GM18519 (cell line): ENCODE data around the gene TMEM245.

Source experiments
- ATAC-seq: cut with Tn5 transposase; IDR thresholded peaks from one replicate; pipeline ENCODE4 v1.9.1; 2021; ENCODE audit warnings: mild to moderate bottlenecking, moderate library complexity; ENCODE audit not compliant: unreplicated experiment, low FRiP score

The TMEM245 gene

DNA sequence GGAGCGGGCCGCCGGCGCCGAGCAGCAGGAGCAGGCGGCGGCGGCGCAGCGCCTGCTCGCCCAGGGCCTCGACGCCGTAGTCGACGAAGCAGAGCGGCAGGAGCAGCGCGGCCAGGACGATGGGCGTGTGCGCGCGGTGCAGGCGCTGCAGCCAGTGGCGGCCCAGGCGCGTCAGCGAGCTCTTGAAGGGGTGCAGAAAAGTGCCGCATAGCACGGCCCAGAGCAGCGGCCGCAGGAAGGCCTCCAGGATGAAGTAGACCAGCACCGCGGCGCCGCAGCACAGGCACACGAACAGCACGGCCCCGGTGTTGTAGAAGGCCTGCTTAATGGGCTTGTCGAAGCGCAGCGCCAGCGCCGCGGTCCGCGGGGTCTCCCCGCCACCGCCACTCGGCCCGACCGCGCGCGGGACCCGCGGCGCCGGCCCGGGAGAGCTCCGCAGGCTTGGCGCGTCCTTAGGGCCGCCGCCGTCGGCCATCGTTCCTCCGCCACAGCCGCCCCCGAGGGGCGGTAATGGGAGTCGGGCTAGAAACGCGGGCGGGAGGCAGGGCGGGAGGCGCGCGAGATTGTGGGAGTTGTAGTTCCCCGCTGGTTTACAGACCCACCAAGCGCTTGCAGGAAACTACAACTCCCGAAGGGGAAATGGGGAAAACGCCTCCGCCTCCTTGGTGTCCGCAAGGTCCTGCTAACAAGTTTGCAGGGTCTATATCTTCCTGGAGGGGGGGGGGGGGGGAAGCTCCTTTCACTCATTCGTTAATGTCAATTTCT is at the start of gene TMEM245:
TMEM245 (minus strand) TSS at position 509 of the 765 bp plus-strand sequence; CDS start at position 475, 34 bp downstream.
- peak; percentile 85 for ATAC-seq

DNA sequence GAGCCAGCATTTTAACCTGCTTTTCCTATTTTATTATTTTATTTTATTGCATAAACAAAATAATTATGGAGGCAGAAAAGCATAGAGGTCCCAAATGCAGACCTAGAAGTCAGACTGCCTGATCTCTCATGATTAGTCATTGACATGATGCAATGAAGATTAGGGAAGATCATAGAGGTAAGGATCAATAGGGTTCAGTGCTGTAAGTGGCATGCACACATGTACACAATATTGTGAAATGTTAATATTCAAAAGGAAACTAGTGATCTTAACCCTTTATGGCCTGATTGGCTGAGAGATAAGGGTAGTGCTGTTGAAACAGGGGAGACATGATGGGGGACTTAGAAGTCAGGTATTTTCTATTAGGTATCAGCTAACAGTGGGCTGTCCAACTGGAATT is 48.4 kb upstream of the TMEM245 start:
- ATAC-seq = no peak

DNA sequence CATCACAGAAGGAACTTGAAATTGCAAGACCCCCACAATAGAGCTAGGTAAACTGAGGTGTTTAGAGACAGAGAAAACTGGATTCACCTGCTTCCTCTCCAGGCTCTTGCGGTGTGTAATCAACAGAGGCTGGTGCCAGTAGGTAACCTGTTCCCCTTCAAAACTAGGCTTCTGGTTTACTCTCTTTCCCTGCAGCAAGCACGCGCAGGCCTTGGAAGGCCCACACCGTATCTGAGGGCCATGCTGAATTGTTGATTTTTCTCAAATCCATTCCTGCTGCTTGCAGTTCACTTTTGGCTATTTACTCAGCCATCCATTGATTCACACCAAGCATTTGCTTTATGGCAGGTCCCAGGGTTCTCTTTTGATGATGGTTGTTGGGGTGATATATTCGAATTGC is 48.0 kb upstream of the TMEM245 start:
- ATAC-seq = no peak

DNA sequence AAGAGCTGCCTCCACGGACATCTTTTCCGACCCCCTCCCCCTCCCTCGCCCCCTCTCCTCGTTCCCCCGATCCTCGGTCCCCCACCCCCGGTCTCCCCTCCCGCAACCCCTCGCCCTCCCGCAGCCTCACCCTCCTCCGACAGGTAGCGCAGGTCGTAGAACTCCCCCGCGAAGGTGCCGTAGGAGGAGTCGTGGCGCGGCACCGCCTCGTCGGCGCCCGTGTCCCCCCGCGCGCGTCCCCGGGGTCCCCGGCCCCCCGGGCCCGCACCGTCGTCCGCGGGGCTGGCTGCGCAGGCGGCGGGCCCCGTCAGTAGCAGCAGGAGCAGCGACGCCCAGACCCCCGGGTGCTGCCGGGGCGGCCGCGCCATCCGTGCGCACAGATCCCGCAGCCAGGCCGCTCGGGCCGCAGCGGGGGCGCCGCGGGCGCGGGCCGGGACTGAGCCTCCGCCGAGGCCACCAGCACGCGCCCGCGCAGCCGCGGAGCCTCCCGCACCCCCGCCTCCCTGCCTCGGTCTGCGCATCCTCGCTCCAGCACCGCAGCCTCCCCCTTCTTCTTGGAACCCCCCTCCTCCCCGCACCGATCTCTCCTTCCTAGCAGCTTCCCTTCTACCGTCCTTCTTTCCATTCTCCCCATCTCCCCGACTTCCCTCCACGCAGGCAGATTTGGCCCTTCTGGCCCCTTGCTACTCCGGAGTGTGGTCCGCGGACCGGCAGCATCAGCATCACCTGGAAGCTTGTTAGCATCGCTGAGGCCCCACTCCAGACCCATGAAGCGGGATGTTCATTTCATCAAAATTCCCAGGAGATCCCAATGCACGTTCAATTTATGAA is 47.2 kb upstream of the TMEM245 start, which contains the start of gene FRRS1L:
FRRS1L (minus strand) TSS at position 479 of the 831 bp plus-strand sequence; CDS start at position 368, 111 bp downstream.
- no peak for ATAC-seq

DNA sequence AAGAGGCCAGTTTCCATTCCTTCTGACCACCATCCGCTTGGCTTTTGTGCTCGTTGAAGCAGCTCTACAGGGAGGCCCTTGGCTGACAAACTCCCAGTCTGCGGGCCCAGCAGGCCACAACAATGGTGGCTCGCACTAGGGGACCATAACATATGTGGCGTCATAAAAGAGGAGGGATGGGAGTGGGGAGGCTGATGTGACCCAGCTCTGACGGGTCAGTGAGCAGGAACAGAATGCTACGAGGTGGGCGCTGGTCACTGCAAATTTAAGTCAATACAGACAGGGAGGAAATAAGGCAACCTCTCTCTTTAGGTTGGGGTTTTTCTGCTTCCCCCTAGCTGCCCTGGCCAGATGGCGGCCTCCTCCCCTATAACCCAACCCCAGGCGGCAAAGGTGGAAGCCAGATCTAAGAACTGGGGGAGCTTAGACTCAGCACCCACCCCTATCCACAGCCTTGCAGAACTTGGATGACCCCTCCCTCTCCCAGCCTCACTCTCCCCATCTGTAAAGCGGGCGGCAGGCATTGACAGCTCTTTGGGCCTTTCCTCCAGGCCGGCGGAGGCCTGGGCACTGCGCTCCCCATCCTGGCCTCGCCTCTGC is 46.5 kb upstream of the TMEM245 start:
- no peak for ATAC-seq

DNA sequence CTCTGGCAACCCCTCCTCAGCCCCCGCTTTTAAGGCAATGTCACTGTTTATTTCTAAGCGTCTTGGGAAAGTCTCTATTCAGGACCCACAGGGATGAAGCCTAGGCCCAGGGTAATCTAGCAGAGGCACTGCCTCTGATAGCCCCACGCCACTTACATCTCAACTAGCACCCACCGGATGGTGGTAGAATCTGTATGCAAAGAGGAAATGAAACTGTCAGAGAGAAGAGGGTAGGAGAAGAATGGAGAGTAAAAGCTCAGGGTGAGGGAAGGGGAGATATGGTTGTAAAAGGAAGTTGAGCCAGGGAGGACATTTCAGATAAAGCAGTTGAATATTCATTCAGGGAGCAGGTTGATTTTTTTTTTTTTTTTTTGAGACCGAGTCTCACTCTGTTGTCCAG is 44.3 kb upstream of the TMEM245 start:
- peak; percentile 94 for ATAC-seq

DNA sequence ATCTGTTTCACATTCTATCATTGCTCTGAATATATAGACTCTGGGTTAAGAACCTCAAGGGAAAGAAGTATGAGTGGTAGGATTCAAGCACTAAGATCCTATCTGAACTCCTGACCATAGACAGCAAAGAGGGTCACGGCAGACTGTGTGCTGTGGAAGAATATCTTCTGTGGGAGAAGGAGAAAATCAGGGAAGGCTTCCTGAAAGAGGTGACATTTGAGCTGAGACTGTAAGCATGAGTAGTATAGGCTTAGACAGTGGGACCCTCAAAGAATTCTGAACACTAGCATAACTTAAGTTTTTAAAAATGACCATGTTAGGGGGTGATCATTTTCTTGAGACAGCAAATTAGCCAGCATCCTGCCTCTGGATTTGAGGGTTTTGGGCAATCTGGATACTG is 43.4 kb upstream of the TMEM245 start:
- ATAC-seq = no peak

DNA sequence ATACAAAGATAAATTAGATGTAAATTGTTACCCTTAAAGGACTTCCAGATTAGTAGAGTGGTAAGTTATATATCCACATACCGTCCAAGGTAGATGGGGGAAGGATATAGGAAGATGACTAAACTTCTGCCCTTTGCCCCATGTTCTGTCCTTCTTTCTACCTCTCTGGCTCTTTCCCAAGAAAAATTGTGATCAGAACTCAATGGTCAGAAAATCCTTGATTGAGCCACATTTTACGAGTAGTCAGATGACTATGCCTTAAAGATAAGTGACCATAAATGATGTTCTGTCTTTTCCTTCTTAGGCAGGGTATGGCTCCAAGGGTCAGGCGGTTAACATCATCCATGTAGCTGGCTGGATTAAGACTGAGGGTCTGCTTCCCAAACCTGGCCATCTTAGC is 42.9 kb upstream of the TMEM245 start:
- no peak for ATAC-seq

DNA sequence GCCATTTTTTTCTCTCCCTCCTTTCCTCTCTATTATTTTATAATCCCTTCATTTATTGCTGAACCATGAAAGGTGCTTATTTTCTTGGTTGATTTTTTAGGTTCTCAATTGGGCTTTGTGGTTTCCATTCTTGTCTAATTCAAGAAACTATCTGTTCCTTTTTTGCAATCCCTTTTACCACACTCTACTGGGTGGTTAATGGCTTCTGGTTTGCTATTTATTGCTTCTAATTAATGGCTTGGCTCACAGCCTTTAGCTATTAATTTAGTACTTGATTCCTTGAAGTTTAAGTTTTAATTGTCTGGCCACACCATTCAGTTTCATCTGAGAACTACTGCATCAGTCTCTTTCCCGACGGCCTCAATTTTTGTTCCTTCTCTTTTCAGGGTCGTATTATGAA is 41.7 kb upstream of the TMEM245 start:
- ATAC-seq = no peak

DNA sequence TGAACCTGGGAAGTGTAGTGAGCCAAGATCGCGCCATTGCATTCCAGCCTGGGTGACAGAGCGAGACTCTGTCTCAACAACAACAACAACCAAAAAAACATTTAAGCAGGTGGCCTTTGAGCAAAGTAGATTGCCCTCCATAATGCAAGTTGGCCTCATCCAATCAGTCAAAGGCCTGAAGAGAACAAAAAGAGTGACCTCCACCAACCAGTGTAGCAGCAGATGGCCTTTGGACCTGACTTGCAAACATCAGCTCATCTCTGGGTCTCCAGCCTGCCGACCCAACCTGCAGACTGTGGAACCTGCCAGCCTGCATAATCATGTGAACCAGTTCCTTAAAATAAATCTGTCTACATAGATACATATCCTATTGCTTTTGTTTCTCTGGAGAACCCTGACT is 39.8 kb upstream of the TMEM245 start:
- no peak for ATAC-seq

DNA sequence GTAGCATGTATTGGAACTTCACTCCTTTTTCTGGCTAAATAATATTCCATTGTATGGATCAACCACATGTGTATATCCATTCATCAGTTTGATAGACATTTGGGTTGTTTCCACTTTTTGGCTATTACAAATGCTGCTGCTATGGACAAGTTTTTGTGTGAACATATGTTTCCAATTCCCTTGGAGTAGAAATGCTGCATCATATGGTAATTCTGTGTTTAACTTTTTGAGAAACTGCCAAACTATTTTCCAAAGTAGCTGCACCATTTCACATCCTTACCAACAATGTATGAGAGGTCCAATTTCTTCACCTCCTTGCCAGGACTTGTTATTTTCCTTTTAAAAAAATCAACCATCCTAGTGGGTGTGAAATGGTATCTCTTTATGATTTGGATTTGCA is 38.9 kb upstream of the TMEM245 start:
- no peak for ATAC-seq

DNA sequence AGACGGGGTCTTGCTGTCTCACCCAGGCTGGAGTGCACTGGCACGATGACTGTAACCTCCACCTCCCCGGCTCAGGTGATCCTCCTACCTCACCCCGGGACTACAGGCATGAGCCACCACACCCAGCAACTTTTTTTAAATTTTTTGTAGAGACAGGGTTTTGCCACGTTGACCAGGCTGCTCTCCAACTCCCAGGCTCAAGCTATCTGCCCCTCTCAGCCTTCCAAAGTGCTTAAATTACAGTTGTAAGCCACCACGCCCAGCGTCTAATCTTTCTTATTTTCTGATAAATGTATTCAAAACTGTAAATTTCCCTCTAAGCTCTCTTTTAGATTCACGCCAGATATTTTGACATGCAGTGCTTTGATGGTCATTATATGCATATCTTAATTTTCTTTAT is 37.0 kb upstream of the TMEM245 start:
- ATAC-seq = no peak

DNA sequence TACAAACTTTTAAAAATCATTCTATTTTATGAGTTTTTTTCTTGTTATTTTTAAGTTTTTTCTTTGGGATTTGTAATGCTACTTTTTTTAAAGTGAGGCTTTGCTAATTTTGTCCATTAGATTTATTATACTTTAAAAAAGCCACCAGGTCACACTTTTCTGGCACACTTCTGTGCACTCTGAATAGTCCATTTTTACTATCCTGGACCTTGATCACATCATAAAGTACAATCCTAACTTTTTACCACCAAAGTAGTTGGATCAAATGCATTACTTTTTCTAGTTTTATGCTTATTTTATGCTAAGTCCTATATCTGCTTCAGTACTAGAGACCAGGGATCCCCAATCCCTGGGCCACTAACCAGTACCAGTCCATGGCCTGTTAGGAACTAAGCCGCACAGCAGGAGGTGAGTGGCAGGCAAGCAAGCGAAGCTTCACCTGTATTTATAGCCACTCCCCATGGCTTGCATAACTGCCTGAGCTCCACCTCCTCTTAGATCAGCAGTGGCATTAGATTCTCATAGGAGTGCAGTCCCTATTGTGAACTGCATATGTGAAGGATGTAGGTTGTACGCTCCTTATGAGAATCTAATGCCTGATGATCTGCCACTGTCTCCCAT is 31.3 kb upstream of the TMEM245 start:
- ATAC-seq = no peak

DNA sequence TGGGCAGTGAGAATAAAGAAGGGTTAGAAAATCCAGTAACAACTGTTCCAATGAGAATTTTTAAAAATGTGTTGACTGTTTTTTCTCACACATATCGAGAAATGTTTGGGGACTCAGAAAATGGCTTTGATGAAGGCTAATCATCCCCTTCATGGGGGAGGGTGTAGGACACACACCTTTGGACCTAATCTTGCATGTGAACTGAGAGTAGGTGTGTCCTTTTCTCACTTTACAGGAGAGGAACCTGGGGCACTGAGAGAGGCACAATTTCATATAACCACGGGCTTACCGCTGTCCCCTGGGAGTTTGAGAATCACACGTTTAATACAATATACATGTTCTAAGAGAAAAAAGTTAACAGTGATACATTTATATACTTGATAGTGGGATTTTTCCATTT is 30.0 kb upstream of the TMEM245 start:
- ATAC-seq = no peak

DNA sequence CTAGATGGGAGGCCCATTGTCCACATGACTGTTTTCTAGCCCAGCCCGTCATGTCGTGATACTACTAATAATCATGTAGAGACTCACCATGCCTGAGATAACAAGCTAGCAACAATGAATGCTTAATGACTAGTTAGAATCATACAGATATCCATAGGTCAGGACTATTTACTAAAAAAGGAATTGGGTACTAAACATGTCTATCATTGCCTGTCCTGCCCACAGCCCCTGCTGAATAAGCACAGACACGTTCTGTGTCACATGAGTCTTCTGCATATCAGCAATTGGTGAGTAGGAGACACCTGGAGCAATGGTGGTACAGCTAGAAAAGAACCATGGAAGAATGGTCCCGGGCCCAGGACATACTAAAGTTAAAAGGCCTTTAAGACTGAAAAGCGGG is 29.3 kb upstream of the TMEM245 start:
- ATAC-seq = no peak

DNA sequence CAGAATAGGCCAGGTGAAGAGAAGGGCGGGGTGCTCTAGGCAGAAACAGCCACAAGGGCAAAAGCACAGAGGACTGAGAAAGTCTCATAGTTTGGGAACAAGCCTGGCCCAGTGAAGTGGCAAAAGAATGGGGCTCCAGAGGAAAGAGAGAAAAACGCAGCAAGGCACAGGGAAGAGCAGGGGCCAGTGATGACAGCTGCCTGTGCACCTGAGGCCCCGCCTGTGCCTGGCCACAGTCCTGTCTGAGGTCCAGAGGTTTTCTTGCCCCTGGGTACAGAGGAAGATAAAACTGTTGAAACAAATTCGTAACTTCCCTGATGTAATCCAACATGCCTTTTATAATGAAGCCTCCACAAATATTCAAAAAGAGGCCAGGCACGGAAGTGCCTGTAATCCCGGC is 25.3 kb upstream of the TMEM245 start:
- ATAC-seq = no peak

DNA sequence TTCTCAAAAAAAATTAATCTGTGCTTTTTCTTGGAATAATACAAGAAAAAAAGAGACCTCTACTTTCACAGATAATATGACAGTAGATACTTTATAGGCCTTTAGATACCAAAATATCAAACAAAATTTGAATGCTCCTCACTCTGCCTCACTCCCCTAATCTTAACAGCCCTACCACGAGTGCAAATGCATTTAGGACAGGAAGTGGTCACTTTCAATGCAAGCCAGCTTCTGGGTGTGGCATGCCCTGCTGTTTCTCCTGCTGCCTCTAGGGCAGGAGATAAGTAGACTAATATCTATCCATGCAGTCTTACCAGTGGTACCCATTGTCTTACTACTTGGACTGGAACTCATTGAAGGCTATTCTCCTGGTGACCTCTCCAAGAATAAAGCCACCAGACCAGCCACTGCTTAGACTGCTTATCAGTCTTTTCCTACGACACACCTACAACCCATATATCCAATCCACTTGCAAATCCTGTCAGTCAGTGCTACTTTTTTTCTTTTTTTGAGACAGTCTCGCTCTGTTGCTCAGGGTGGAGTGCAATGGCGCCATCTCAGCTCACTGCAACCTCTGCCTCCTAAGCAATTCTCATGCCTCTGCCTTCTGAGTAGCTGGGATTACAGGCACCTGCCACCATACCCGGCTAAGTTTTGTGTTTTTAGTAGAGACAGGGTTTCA is 24.3 kb upstream of the TMEM245 start:
- peak; percentile 99 for ATAC-seq

DNA sequence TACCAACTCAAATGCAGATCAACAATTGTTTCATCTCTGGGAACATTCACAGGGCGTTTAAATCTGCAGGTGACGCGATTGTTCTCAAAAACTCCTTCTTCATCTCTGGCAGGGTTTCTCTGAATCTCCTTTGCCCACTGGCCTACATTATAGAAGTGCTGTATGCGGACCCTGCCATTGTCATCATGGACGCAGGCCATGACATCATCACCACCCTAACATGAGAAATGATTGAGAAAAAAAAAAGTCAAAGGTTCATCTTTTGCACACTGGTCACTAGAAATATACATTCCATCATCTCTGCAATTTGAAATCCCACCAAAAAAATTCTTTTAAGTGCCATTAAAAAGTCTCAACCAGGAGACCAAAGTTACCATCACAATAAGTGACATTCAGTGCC is 21.6 kb upstream of the TMEM245 start:
- no peak for ATAC-seq

DNA sequence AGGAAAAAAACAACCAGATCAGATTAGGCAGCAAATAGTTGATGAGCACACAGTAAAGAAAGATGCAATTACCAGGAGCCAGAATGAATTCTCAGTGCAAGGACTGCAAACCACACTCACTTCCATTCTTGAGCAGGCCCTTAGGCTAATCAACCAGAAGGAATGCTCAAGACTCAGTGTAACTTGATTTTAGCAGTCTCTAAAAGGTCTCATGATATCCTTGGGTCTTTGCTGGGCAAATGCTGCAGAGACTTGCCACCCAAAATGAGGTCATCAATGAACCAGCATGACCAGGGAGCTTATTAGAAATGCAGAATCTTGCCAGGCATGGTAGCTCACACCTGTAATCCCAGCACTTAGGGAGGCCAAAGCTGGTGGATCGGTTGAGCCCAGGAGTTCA is 20.1 kb upstream of the TMEM245 start:
- ATAC-seq = no peak

DNA sequence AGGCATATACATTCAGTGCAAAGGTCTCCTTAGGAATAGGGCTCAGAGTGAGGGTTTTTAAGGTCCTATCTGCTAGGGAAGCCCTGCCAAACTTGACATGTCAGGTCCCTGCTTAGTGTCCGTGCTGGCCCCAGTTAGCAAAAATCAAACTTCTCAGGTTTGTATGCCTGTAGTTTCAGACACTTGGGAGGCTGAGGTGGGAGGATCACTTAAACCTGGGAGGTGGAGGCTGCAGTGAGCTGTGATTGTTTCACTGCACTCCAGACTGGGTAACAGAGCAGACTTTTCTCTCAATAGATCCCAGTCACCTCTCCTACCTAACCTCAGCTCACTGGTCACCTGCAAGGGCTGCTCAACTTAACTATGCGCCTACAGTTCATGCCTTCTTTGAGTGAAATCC is 18.7 kb upstream of the TMEM245 start:
- ATAC-seq = no peak
